Breast epithelium (tissue), 4 donors: Measurements from ENCODE around the gene PLA2G4A. TPM values are rescaled to one million over a fixed set of nuclear protein-coding genes. Genes with fewer than 3 reads are reported as not detected.
A peak's percentile ranks its signal among the peaks of the same experiment; 100 is the strongest.

Experiments
- DNase-seq, 2 donors: peaks; one replicate each; pipeline ENCODE4 v3.0.0-alpha.2; 2019; ENCODE audit warnings: low spot score in 2 of 2
- H3K27ac ChIP-seq, 2 donors: fragments of 200-600 bp; sonication (generic) in 1 of 2; one replicate each; pipeline ENCODE4 v1.5.1; 2016 to 2019; ENCODE audit warnings: mild to moderate bottlenecking in 1 of 2
- H3K27me3 ChIP-seq, 2 donors: fragments of 200-600 bp; sonication (generic) in 1 of 2; one replicate each; pipeline versions ENCODE4 v1.5.1 to v1.6.0; 2017 to 2019; ENCODE audit warnings: control low read depth in 1 of 2, mild to moderate bottlenecking in 1 of 2
- H3K36me3 ChIP-seq: fragments of 200-600 bp; one replicate; pipeline ENCODE4 v1.5.1; 2019
- H3K4me1 ChIP-seq, 2 donors: fragments of 200-600 bp; sonication (generic); one replicate each; pipeline ENCODE4 v1.5.1; 2016 to 2019; ENCODE audit warnings: control low read depth in 1 of 2
- H3K4me3 ChIP-seq, 3 donors: fragments of 200-600 bp; sonication (generic); 1 replicate in 2 of 3; 2 replicates in 1 of 3; pipeline ENCODE4 v1.5.1; 2016 to 2019; ENCODE audit warnings: mild to moderate bottlenecking in 3 of 3, moderate library complexity in 2 of 3
- H3K9me3 ChIP-seq, 2 donors: fragments of 200-600 bp; sonication (generic) in 1 of 2; one replicate each; pipeline ENCODE4 v1.5.1; 2016 to 2019; ENCODE audit warnings: control low read depth in 1 of 2
- POLR2A ChIP-seq: fragments of 450-650 bp; IDR thresholded peaks from one replicate; pipeline ENCODE4 v1.6.1; 2016; ENCODE audit warnings: antibody characterized with exemption, mild to moderate bottlenecking, moderate library complexity
- POLR2AphosphoS5 ChIP-seq, 3 donors: sonication (generic); formaldehyde crosslinking; IDR thresholded peaks; one replicate each; pipeline ENCODE4 v1.6.1; 2017; ENCODE audit warnings: antibody characterized with exemption in 3 of 3
- intact Hi-C: fragments of 100-400 bp; cut with DNase I; formaldehyde crosslinking; loops from one replicate; pipeline ENCODE4 v1.15.1; 2023; ENCODE audit warnings: low total_unique reads
- total RNA-seq, 3 donors: library from RNA; depleted of rRNA; stranded (reverse); fragments of >200 nt; gene quantifications; one replicate each; pipeline ENCODE4 v1.1.0, GENCODE V29; 2016
- TF ChIP-seq, protein P1 (sequence below), 3 donors: fragments of 450-650 bp; IDR thresholded peaks; one replicate each; pipeline ENCODE4 v1.5.1; 2016 to 2017; ENCODE audit warnings: antibody characterized with exemption in 3 of 3, mild to moderate bottlenecking in 3 of 3, moderate library complexity in 3 of 3

Gene PLA2G4A
- total RNA-seq, 3 donors from 2014 or later, result 5.6 to 13.3 (median 7.4) TPM

DNA sequence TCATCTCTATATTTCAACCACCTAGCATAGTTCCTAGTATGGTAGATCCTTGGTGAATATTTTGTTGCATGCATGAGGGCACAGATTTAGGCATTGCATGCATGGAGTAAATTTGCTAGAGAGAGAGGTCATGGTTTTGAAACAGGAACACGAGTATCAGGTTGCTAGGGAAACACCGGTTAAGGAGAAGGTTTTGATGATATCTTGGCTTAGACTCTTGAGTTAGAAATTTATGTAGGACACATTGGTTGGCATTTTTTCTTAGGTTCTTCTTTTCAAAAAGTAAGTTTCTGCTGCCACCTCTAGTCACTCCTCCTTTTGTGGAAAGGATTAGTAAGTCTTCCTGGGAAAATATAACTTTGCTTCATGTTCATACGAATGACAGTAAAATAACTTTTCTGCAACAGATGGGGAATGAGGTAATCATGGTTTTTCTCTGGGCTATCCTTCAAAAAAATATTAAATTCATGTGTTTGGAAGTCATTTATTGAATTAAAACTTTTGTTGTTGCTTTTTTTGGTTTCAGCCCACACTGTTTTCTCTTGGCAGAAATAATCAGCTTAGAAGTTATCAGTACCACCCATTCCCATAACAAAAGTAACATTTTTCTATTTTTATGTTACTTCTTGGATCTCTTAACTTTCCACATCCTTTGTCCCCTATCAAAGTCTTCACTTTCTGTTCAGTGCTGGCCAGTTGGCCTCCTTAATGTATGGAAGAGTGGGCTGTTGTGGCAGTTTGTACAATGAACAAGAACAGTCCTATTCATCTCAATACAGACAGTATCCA lies 97.3 kb downstream of the PLA2G4A start:
- no peak for TF ChIP-seq POLR2AphosphoS5 (IDR thresholded peaks at IDR 0.05)
- TF ChIP-seq, protein P1, sequence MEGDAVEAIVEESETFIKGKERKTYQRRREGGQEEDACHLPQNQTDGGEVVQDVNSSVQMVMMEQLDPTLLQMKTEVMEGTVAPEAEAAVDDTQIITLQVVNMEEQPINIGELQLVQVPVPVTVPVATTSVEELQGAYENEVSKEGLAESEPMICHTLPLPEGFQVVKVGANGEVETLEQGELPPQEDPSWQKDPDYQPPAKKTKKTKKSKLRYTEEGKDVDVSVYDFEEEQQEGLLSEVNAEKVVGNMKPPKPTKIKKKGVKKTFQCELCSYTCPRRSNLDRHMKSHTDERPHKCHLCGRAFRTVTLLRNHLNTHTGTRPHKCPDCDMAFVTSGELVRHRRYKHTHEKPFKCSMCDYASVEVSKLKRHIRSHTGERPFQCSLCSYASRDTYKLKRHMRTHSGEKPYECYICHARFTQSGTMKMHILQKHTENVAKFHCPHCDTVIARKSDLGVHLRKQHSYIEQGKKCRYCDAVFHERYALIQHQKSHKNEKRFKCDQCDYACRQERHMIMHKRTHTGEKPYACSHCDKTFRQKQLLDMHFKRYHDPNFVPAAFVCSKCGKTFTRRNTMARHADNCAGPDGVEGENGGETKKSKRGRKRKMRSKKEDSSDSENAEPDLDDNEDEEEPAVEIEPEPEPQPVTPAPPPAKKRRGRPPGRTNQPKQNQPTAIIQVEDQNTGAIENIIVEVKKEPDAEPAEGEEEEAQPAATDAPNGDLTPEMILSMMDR (IDR thresholded peaks at IDR 0.05), result no peak
- no peak for TF ChIP-seq POLR2A
- no peak for DNase-seq
- Histone ChIP-seq H3K4me1 (no peaks in the 10 kb centered on the region), H3K27me3 (no peaks in the 10 kb centered on the region), H3K36me3 (no peaks in the 10 kb centered on the region), H3K4me3 (no peak overlapping the region), H3K9me3 (no peaks in the 10 kb centered on the region), H3K27ac (peak overlapping the region in 1 of 2 donors; percentile 43)
- intact Hi-C loops, result no loop called here

DNA sequence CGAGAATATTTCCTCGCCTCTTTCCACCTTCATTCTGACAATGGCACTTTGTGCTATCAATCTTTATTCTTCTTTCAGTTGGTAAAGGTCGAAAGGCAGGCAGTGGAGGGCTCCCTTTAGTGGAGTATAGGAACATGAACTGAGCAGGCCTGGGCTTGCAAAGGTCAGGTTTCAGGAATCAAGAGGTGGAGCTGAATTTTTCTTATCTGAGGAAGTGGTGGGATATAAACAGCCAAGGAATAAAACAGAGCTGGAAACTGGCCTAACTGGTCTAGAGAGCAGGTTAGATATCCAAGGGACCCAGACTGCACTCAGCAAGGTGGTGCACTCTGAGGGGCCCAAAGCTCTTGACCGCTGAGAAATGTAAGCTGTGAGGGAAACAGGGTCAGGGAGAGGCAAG lies 99.1 kb downstream of the PLA2G4A start:
- intact Hi-C loops, result no loop called here
- TF ChIP-seq, protein P1 (IDR thresholded peaks at IDR 0.05), result no peak
- no peak for TF ChIP-seq POLR2AphosphoS5 (IDR thresholded peaks at IDR 0.05)
- TF ChIP-seq POLR2A, result no peak
- no peak for DNase-seq
- no peak overlapping the region for H3K4me3 ChIP-seq
- no peaks in the 10 kb centered on the region for H3K27me3 ChIP-seq
- H3K27ac ChIP-seq, result no peak overlapping the region
- H3K9me3 ChIP-seq, result no peaks in the 10 kb centered on the region
- H3K4me1 ChIP-seq, result no peaks in the 10 kb centered on the region
- no peaks in the 10 kb centered on the region for H3K36me3 ChIP-seq

DNA sequence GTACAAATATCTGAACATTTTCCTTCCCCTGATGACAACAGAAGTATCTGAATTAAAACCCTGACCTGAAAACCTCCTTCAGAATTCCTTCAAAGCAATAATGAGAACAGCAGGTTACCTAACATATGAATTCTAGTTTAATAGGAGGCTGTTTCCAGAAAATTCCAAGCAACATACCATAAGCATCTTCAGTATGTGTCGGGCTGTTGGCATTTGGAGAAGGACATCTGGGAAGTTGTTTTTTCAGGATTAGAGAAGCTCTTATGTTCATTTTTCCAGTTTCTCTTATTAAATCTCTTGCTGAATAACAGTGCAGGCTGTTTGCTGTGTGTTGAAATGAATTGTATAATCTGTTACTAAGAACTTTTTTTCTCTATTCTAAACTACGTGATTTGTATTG lies 101.5 kb downstream of the PLA2G4A start:
- intact Hi-C loops, result no loop called here
- Histone ChIP-seq H3K4me3 (no peak overlapping the region), H3K9me3 (no peaks in the 10 kb centered on the region), H3K27ac (no peak overlapping the region), H3K36me3 (no peaks in the 10 kb centered on the region), H3K4me1 (no peaks in the 10 kb centered on the region), H3K27me3 (no peaks in the 10 kb centered on the region)
- DNase-seq, result no peak
- TF ChIP-seq, protein P1 (IDR thresholded peaks at IDR 0.05), result no peak
- no peak for TF ChIP-seq POLR2AphosphoS5 (IDR thresholded peaks at IDR 0.05)
- no peak for TF ChIP-seq POLR2A

DNA sequence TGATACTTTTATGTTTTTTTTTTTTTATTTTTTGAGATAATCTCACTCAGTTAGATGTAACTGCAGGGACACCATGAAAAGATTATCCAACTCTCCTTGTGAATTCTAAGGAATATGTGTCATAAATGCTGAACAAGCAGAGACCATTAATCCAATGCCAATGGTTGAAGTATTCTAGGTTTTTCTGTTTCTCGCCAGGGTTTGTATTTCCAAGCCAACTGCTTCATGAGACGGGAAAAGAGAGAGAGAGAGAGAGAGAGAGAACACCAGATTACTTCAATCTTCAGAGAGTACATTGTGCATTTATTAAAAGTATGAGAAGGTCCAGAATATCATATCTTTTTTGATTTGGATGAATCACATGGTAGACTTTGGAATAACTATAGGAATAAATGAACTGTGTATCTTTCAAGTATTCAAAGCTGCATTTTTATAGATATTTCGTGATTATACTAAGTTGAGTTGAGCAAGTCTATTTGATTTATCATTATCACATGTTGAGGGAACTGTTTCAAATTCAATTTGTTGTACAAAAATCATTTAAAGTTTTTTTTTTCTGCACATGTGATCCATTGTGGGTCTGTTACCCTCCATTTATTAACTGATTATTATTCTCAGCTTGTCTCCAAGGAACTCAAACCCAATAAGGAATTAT lies 108.4 kb downstream of the PLA2G4A start:
- Histone ChIP-seq H3K27ac (no peak overlapping the region), H3K4me3 (no peak overlapping the region), H3K9me3 (no peaks in the 10 kb centered on the region), H3K4me1 (no peaks in the 10 kb centered on the region), H3K27me3 (no peaks in the 10 kb centered on the region), H3K36me3 (no peaks in the 10 kb centered on the region)
- TF ChIP-seq POLR2AphosphoS5 (IDR thresholded peaks at IDR 0.05) (no peak), POLR2A (no peak)
- TF ChIP-seq, protein P1 (IDR thresholded peaks at IDR 0.05), result no peak
- intact Hi-C loops, result no loop called here
- no peak for DNase-seq
